SJSA1 (cell line): ENCODE data around the gene BTRC. TPM values are rescaled to one million over a fixed set of nuclear protein-coding genes. Genes with fewer than 3 reads are reported as not detected.
A peak's percentile ranks its signal among the peaks of the same experiment; 100 is the strongest.

Experiments used
- DNase-seq, 2 experiments: peaks; one replicate each; pipeline ENCODE4 v3.0.0-alpha.2; 2015 to 2020; ENCODE audit warnings: low spot score in 2 of 2, low read depth in 1 of 2
- H3K27ac ChIP-seq: fragments of 250-450 bp; sonication (Bioruptor Pico); 2 replicates; pipeline ENCODE4 v1.5.1; 2020; ENCODE audit warnings: mild to moderate bottlenecking, moderate library complexity
- H3K27me3 ChIP-seq: fragments of 250-450 bp; sonication (Bioruptor Pico); replicated peaks from 2 replicates; pipeline ENCODE4 v1.5.1; 2020; ENCODE audit warnings: mild to moderate bottlenecking, moderate library complexity
- H3K36me3 ChIP-seq: fragments of 250-450 bp; sonication (Bioruptor Pico); 2 replicates; pipeline ENCODE4 v1.5.1; 2020; ENCODE audit warnings: mild to moderate bottlenecking
- H3K4me1 ChIP-seq: fragments of 250-450 bp; sonication (Bioruptor Pico); replicated peaks from 2 replicates; pipeline ENCODE4 v1.6.1; 2021; ENCODE audit warnings: mild to moderate bottlenecking
- H3K4me3 ChIP-seq: fragments of 250-450 bp; sonication (Bioruptor Pico); 2 replicates; pipeline ENCODE4 v1.5.1; 2020; ENCODE audit warnings: mild to moderate bottlenecking
- H3K9me3 ChIP-seq: fragments of 250-450 bp; sonication (Bioruptor Pico); replicated peaks from 2 replicates; pipeline ENCODE4 v1.5.1; 2020; ENCODE audit warnings: mild to moderate bottlenecking
- total RNA-seq: library from RNA; depleted of rRNA; stranded (reverse); fragments of >200 nt; shearing (Covaris generic); gene quantifications from 2 replicates; pipeline ENCODE4 v1.2.3, GENCODE V29; 2014

The BTRC gene
- total RNA-seq, 1 experiment from 2014 or later = 11.7 TPM

- Histone ChIP-seq H3K4me3 (no peak overlapping the region), H3K27ac (no peak overlapping the region), H3K9me3 (no peaks in the 10 kb centered on the region; the same call in 1 of the 2 replicates), H3K27me3 (peaks cover 32% of the 10 kb centered on the region), H3K36me3 (no peaks in the 10 kb centered on the region), H3K4me1 (peaks cover 8% of the 10 kb centered on the region)
- peak in 1 of 2 experiments; percentile 17 for DNase-seq
Measured at GRCh38 chr10:101563007-101563406, 209.0 kb downstream of the BTRC start.

GRCh38 chr10:101563497-101564040 lies 209.6 kb downstream of the BTRC start:
- H3K36me3 ChIP-seq = no peaks in the 10 kb centered on the region
- DNase-seq = peak in 1 of 2 experiments; percentile 22
- H3K27ac ChIP-seq = no peak overlapping the region
- peaks cover 35% of the 10 kb centered on the region for H3K27me3 ChIP-seq
- H3K9me3 ChIP-seq = no peaks in the 10 kb centered on the region; the same call in 1 of the 2 replicates
- H3K4me3 ChIP-seq = no peak overlapping the region
- H3K4me1 ChIP-seq = peaks cover 8% of the 10 kb centered on the region

DNA sequence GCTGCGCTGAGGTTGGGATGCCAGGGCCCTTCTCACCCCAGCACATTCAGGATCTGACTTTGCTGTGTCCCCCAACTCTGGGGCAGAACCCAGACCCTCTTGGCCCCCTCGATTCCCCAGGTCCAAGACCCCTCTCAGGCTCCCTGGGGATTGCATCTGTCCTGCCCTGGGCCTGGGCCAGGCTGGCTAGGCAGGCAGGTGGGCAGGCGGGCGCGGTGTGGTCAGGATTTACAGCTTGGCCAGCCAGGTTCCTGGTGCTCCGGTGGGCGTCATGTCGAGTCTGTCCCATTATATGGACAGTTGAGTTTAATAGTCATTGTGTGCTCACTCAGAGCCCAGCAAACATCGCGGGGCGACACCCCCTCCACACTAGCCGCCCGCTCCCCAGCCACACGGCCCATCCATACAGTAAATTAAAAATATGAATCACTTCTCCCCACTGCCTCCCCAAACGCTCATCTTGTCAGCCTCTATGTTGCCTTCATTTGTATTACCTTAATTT lies 210.6 kb downstream of the BTRC start:
- H3K4me1 ChIP-seq = peaks cover 11% of the 10 kb centered on the region
- H3K4me3 ChIP-seq = no peak overlapping the region
- no peaks in the 10 kb centered on the region for H3K9me3 ChIP-seq
- peaks cover 39% of the 10 kb centered on the region for H3K27me3 ChIP-seq
- H3K27ac ChIP-seq = no peak overlapping the region
- DNase-seq = peak in 1 of 2 experiments; percentile 24
- H3K36me3 ChIP-seq = no peaks in the 10 kb centered on the region

DNA sequence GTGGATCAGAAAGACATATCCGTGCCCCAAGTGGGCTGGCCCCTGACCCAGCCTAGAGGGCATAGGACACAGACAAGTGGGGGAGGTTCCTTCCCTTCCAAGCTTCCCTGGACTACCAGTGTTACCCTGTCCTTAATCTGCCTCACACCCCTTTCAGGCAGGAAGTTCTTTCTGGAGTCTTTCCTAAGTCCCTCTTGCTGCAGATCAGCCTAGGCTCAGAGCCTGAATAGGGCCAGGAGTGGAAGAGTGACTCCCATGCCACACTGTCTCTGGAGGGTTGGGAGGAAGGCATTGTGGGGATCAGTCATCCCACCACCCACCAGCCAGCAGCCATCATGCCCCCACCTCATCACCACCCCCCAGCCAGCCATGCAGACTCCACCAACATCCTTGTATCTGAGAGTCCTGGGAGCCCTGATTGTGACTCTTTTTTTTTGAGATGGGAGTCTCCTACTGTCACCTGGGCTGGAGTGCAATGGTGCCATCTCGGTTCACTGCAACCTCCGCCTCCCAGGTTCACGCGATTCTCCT lies 211.5 kb downstream of the BTRC start:
- H3K4me3 ChIP-seq = no peak overlapping the region
- peaks cover 43% of the 10 kb centered on the region for H3K27me3 ChIP-seq
- peak in 1 of 2 experiments; percentile 20 for DNase-seq
- no peaks in the 10 kb centered on the region for H3K9me3 ChIP-seq
- H3K4me1 ChIP-seq = peaks cover 18% of the 10 kb centered on the region
- H3K27ac ChIP-seq = no peak overlapping the region
- no peaks in the 10 kb centered on the region for H3K36me3 ChIP-seq

GRCh38 chr10:101565936-101566332 lies 212.0 kb downstream of the BTRC start:
- H3K27ac ChIP-seq = no peak overlapping the region
- no peak overlapping the region for H3K4me3 ChIP-seq
- no peaks in the 10 kb centered on the region for H3K36me3 ChIP-seq
- no peaks in the 10 kb centered on the region for H3K9me3 ChIP-seq
- peaks cover 21% of the 10 kb centered on the region for H3K4me1 ChIP-seq
- DNase-seq = no peak
- peaks cover 43% of the 10 kb centered on the region for H3K27me3 ChIP-seq

DNA sequence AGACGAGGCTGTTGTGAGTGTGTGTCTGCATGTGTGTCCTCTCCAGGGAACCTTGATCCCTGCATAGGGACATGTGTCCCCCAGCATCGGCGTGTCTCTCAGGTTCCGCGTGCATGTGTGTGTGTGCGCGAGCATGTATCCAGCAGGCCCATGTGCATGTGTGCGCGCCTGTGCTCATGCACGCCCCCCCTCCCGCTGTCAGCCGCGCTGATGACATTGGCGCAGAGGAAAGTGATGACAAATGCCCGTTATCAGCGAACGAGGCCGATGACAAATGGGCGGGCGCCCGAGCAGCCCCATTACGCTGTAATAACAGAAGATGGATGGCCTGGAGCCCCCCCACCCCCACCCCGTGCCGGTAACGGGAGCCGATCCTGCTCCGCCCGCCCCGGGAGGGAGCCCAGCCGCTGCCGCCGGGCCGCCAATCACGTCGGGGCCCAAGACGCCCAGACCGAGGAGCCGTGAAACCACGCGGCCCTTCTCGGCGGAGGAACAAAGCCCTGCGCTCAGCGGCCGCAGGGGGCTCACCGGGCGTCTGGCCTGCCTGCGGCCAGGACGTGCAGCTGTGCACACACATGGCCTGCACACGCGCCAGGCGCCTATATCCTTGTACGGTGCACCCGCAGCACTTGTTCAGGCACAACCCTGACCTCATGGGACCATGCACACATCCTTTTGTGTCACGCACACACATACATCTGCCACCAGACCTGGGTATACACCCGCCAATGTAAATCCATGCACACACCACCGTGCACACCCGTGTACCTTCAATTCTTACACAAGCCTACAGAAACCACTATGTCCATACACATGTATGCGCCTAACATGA lies 212.6 kb downstream of the BTRC start:
- no peak overlapping the region for H3K4me3 ChIP-seq
- peaks cover 21% of the 10 kb centered on the region for H3K4me1 ChIP-seq
- no peak for DNase-seq
- peaks cover 43% of the 10 kb centered on the region for H3K27me3 ChIP-seq
- H3K9me3 ChIP-seq = no peaks in the 10 kb centered on the region
- no peaks in the 10 kb centered on the region for H3K36me3 ChIP-seq
- H3K27ac ChIP-seq = no peak overlapping the region

DNA sequence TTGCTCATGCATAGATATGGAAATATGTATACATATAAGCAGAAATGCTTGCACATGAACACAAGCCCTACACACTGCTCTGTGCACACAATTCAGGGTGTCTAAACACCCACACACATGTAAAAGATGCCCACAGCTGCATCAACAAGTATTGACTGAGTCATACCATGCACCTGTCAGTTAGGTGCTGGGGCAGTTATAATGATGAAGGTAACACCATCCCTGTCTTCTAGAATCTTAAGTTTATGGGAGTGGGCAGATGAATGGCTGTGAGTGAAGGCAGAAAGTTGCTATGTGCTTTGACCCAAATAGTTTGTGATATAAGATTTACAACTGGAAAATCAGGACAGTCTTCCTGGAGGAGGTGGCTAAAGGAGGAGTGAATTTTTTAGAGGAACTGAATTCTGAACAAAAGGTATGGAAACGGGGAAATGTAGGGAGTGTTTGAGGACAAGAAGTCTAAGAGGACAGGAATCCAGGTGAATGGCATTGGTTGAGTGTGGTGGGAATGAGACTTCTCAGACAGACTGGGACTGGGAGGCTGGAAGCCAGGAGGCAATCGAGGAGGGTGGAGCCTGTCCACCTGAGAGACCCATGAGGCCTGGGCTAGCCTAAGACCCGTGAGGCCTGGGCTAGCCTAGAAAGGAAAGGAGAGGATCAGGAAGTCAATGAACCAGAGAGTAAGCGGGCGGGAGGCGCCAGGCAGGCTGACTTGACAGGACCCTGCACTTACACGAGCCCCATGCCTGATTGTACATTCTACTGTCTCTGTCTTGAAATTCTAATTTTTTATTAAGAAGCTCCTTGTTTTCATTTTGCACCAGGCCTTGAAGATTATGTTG lies 213.4 kb downstream of the BTRC start:
- no peak for DNase-seq
- Histone ChIP-seq H3K9me3 (no peaks in the 10 kb centered on the region), H3K4me1 (peaks cover 21% of the 10 kb centered on the region), H3K36me3 (no peaks in the 10 kb centered on the region), H3K4me3 (no peak overlapping the region), H3K27me3 (peaks cover 43% of the 10 kb centered on the region), H3K27ac (no peak overlapping the region)

DNA sequence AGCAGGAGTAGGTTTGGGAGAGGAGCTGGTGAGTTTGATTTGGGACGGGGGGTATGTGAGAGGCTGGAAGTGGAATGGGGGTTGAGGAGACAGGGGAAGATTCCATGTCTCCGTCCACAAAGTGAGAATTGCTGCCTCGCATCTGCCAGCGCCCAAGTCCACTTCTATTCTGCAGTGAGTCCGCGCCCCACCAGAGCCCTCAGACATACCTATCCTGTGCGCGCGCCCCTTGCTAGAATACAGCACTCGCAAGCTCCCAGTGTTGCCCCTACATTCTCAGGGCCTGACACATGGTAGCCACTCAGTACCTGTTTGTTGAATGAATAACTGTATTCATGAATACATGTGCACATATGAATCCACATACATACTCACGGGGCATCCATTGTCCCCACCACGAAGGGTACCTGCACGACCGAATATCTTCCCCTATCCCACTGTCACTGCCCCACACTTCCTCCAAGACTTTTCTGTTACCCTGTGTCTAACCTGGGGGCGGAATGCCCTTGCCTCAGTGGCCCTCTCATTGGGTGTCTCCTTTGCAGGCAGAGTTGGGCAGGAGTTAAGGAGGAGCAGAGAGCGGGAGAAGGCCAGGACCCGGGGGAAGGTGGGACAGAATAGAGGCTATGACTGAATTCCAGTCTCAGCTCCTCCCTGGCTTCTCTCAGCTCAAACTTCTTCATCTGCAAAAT lies 214.2 kb downstream of the BTRC start:
- no peak overlapping the region for H3K27ac ChIP-seq
- H3K4me1 ChIP-seq = peaks cover 21% of the 10 kb centered on the region
- no peak overlapping the region for H3K4me3 ChIP-seq
- peaks cover 43% of the 10 kb centered on the region for H3K27me3 ChIP-seq
- DNase-seq = no peak
- H3K9me3 ChIP-seq = peaks cover 5% of the 10 kb centered on the region; the same call in 1 of the 2 replicates
- no peaks in the 10 kb centered on the region for H3K36me3 ChIP-seq

GRCh38 chr10:101569323-101569621 lies 215.3 kb downstream of the BTRC start:
- Histone ChIP-seq H3K36me3 (no peaks in the 10 kb centered on the region), H3K9me3 (peaks cover 5% of the 10 kb centered on the region; the same call in 1 of the 2 replicates), H3K27ac (no peak overlapping the region), H3K4me3 (no peak overlapping the region), H3K4me1 (peaks cover 21% of the 10 kb centered on the region), H3K27me3 (peaks cover 43% of the 10 kb centered on the region)
- DNase-seq = no peak

DNA sequence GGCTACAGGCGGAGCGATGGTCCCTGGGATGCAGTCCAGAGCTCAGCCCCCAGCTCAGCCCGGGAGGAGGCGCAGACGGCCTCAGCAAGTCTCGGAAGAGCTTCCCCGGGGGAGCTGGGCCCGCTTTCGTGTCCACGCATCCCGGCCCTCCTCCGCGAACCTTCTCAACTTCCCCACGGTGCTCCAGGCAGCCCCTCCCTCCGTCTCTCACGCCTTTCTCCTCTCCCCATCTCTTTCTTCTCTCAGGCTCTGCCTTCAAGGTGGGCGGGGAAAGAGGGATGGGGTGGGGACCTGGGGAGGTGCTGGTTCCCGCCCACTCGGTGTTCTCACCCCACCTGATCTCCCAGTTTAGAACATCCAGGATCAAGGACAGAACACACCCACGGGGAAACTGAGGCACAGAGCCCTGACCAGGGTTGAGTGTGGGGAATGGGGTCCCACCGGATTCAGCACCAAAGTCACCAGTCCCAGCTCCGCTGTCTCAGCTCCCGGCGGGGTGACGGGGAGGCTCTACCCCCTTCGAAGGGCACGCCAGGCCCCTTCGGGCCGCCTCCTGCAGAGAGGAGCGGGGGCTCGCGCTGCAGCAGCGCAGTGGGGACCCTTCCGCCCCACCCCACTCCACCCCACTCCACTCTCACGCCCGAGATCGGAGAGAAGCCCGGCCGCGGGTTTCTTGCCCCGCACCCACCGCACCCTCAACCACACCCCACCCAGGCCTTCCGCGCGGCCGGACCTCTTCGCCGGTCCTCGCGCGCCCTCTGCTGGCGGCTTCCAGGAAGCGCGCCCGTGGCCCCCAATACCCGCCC lies 215.9 kb downstream of the BTRC start:
- H3K36me3 ChIP-seq = no peaks in the 10 kb centered on the region
- peaks cover 5% of the 10 kb centered on the region; the same call in 1 of the 2 replicates for H3K9me3 ChIP-seq
- peaks cover 21% of the 10 kb centered on the region for H3K4me1 ChIP-seq
- DNase-seq = peak; percentile 69 to 75
- peak overlapping the region; percentile 47 for H3K4me3 ChIP-seq
- peaks cover 38% of the 10 kb centered on the region for H3K27me3 ChIP-seq
- H3K27ac ChIP-seq = no peak overlapping the region

DNA sequence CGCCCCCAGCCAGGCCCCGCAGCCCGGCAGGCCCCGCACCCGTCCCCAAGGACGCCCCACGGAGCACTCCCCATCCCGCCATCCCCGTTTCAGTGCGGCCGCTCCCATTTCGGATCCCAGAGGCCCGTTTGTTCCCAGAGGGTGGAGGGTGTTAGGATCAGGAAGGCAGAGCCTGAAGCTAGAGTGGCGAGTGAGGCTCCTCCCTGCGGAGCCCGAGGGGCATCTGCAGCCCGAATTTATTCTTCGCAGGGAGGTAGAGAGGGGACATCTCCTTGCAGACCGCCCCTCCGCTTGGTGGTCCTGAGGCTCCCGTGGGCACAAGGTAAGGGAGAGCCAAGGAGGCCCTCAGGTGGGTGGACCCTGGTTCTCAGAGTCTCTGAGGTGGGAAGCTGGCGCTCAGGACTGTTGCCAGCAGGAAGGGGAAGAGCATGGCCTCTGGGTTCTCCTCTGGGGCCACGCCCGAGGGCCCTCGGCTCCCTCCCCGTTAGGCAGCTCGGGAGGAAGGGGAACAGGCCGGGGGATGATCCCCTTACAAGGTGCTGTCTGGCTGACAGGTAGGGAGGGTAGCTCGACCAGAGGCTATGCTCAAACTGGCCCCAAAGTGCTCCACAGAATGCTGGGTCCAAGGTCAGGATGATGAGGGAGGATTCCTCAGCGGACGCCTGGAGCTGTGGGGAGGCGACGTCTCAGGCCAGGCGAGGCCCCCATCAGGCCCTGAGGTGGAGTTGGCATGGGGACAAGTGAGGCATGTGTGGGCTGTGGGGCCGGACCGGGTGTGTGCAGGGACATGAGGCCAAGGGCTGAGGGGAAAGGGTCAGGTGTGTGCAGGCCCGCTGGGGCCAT lies 216.7 kb downstream of the BTRC start:
- H3K9me3 ChIP-seq = peaks cover 5% of the 10 kb centered on the region; the same call in 1 of the 2 replicates
- H3K4me1 ChIP-seq = peaks cover 21% of the 10 kb centered on the region
- DNase-seq = no peak
- H3K4me3 ChIP-seq = peak overlapping the region; percentile 47
- no peak overlapping the region for H3K27ac ChIP-seq
- no peaks in the 10 kb centered on the region for H3K36me3 ChIP-seq
- peaks cover 31% of the 10 kb centered on the region for H3K27me3 ChIP-seq
